ENCODE data around the gene MEAF6.
"Not testable (repeated sequence)": the region's sequence is repeated elsewhere in the genome, so short reads cannot be mapped to it uniquely, and the experiment has no call there.

MEAF6 gene

GRCh38 chr1:37514350-37515184 is at the start of gene MEAF6:
TSS of gene MEAF6 (minus strand) at chr1:37514766. CDS start at chr1:37514746, 20 bp downstream.
- peak; percentile 91 for DNase-seq

GRCh38 chr1:37562984-37563383 is 48.4 kb upstream of the MEAF6 start:
- no peak for DNase-seq

- DNase-seq: no peak
These were observed 46.9 kb upstream of the MEAF6 start for GRCh38 chr1:37561133-37562132.

GRCh38 chr1:37560401-37561132 is 46.0 kb upstream of the MEAF6 start:
- no peak for DNase-seq

GRCh38 chr1:37559957-37560379 is 45.4 kb upstream of the MEAF6 start:
- DNase-seq: not testable (repeated sequence)

GRCh38 chr1:37559080-37559479 is 44.5 kb upstream of the MEAF6 start:
- DNase-seq: no peak

- DNase-seq: no peak
These were observed 43.8 kb upstream of the MEAF6 start for GRCh38 chr1:37558411-37558810.

- DNase-seq: no peak
These were observed 42.8 kb upstream of the MEAF6 start for GRCh38 chr1:37557402-37557801.

- peak; percentile 90 for DNase-seq
These were observed 42.2 kb upstream of the MEAF6 start, which contains the start of gene DNALI1 for GRCh38 chr1:37556712-37557196. TSS of gene DNALI1 (plus strand) at chr1:37556940. CDS start at chr1:37556995, 55 bp downstream.

- DNase-seq: peak; percentile 95
These were observed 39.6 kb upstream of the MEAF6 start, which contains the start of gene SNIP1 for GRCh38 chr1:37553927-37554808. TSS of gene SNIP1 (minus strand) at chr1:37554293. CDS start at chr1:37554229, 64 bp downstream.

GRCh38 chr1:37553598-37553926 is 39.0 kb upstream of the MEAF6 start:
- DNase-seq: no peak

- no peak for DNase-seq
These were observed 34.8 kb upstream of the MEAF6 start for GRCh38 chr1:37549341-37549740.

- DNase-seq: no peak
These were observed 30.5 kb upstream of the MEAF6 start for GRCh38 chr1:37545019-37545418.

GRCh38 chr1:37544530-37544929 is 30.0 kb upstream of the MEAF6 start:
- no peak for DNase-seq

- no peak for DNase-seq
These were observed 25.6 kb upstream of the MEAF6 start for GRCh38 chr1:37540036-37540785.

- not testable (repeated sequence) for DNase-seq
These were observed 24.6 kb upstream of the MEAF6 start for GRCh38 chr1:37539154-37539553.

- DNase-seq: no peak
These were observed 22.8 kb upstream of the MEAF6 start for GRCh38 chr1:37537378-37537777.

GRCh38 chr1:37533317-37534093 is 18.9 kb upstream of the MEAF6 start:
- no peak for DNase-seq

GRCh38 chr1:37532418-37533156 is 18.0 kb upstream of the MEAF6 start:
- not testable (repeated sequence) for DNase-seq

Data from femur (tissue), 1 donor.